ENCODE measurements around the gene PRKCE. TPM values are rescaled to one million over a fixed set of nuclear protein-coding genes. Genes with fewer than 3 reads are reported as not detected.

The PRKCE gene
- total and polyA plus RNA-seq, 2 experiments from 2014 or later: 0.94 to 1.2 TPM

DNA sequence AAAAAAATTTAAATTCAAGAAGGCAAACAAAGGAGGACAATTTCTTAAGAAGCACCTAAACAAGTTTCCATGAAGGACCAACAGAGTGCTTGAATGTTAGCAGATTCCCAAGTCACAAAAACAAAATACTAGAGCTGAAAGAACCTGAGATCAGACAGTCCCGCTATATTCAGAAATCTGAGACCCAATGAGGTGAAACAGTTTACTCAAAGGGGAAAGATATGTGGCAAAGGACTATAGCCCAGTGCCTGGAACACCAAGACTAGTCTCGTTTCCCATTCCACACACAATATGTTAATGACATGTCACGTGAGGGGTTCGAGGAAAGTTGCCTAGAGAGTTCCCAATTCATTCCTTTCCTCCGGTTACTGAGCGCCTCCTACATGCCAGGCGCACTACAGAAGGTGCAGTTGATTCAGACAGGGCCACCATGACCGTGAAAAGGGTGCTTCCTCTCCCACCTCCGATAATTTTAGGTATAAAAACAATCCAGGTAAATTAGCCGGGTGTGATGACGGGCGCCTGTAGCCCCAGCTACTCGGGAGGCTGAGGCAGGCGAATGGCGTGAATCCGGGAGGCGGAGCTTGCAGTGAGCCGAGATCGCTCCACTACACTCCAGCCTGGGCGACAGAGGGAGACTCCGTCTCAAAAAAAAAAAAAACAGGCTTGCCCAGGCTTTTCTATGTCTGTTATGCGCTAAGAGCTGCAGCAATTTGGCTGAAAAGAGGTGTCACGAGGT lies 41.0 kb upstream of the PRKCE start (continued):
- TF ChIP-seq ZNF114 (CRISPR knock-in tag; IDR thresholded peaks at IDR 0.05) (no peak), CTCF (conservative IDR thresholded peaks at IDR 0.05; ENCODE audit: low read depth in 2 of 2) (peak; percentile 40 to 59), JUNB (IDR thresholded peaks at IDR 0.05; ENCODE audit: unreplicated experiment) (no peak), EZH2phosphoT487 (IDR thresholded peaks at IDR 0.05; ENCODE audit: unreplicated experiment) (no peak), EZH2 (IDR thresholded peaks at IDR 0.05; ENCODE audit: low read depth, unreplicated experiment) (no peak)

DNA sequence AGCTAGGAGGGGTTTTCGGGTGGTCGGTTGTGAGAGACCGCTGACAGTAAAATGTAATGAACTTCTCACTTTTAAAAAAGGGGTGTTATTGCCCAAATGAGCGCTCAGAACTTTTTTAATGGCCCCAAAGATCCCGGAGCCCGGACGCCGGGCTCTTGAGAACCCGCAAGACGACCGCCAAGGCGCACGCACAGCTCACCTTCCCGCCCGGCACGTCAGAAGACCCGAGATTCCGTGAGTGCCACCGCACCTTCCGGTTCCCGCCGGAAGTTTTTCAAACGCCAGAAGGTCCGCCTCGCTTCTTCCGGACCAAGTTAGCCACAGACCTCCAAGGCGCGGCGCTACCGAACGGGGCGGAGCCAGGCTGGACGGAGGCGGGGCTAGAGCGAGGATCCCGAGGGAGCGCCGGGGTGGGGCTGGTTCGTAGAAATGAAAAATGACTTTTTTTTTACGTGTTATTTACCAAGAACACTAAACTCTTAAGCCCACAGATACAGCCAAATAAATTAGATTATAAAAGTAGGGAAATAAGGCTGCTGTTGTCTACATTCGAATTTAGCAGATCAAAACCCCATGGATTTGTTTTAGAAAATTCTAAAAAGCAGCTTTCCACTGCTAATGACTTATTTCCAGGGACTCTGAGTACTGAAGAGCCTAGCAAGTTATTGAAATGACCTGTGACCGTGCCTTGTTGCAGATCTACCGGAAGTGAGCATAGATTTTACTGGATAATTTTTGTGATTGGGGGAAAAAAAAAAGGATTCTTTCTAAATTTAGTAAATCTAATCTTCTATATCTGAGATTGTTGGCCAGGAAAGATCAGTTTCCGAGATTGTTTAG lies 40.2 kb upstream of the PRKCE start, which contains the start of gene SRBD1:
SRBD1 (minus strand) TSS at position 248 of the 840 bp plus-strand sequence. CDS start 5,826 bp downstream, outside the sequence.
- TF ChIP-seq CREB1 (CRISPR knock-in tag; IDR thresholded peaks at IDR 0.05; ENCODE audit: low read depth) (peak; percentile 47), STAT1 (IDR thresholded peaks at IDR 0.05; ENCODE audit: unreplicated experiment) (no peak), ZNF114 (CRISPR knock-in tag; IDR thresholded peaks at IDR 0.05) (no peak), POLR2AphosphoS5 (IDR thresholded peaks at IDR 0.05; ENCODE audit: low read depth) (peak; percentile 77), ZNF331 (CRISPR knock-in tag; IDR thresholded peaks at IDR 0.05; ENCODE audit: low read depth) (no peak)
- TF ChIP-seq, protein P1, sequence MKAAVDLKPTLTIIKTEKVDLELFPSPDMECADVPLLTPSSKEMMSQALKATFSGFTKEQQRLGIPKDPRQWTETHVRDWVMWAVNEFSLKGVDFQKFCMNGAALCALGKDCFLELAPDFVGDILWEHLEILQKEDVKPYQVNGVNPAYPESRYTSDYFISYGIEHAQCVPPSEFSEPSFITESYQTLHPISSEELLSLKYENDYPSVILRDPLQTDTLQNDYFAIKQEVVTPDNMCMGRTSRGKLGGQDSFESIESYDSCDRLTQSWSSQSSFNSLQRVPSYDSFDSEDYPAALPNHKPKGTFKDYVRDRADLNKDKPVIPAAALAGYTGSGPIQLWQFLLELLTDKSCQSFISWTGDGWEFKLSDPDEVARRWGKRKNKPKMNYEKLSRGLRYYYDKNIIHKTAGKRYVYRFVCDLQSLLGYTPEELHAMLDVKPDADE (IDR thresholded peaks at IDR 0.05): peak; percentile 52; the same call in 1 of the 2 replicates
- Histone ChIP-seq H3K79me2 (replicated peaks; ENCODE audit: insufficient read depth) (peaks cover 37% of the 10 kb centered on the region), H3K27ac (ENCODE audit: low read depth) (peak within 1 kb of the TSS; percentile 94)

More for the DNA sequence above, 40.2 kb upstream of the PRKCE start, which contains the start of gene SRBD1:
- no peaks in the 10 kb centered on the region for H3K36me3 Mint-ChIP-seq (ENCODE audit: low read depth)
- Histone ChIP-seq H3K9me2 (ENCODE audit: insufficient read depth) (no peaks in the 10 kb centered on the region), H2AFZ (peak within 1 kb of the TSS; percentile 93), H3F3A (replicated peaks; ENCODE audit: low read depth) (no peaks in the 10 kb centered on the region), H3K27me3 (ENCODE audit: insufficient read depth) (no peaks in the 10 kb centered on the region), H3K4me1 (ENCODE audit: insufficient read depth) (no peaks in the 10 kb centered on the region), H3K4me2 (peak within 1 kb of the TSS; percentile 76), H3K36me3 (ENCODE audit: insufficient read depth) (no peaks in the 10 kb centered on the region), H4K20me1 (replicated peaks; ENCODE audit: insufficient read depth) (no peaks in the 10 kb centered on the region), H3K4me3 (peak within 1 kb of the TSS; percentile 69)
- H3K27ac Mint-ChIP-seq: peak within 1 kb of the TSS; percentile 99
- ATAC-seq: peak; percentile 96
- no peaks in the 10 kb centered on the region for H3K9me3 Mint-ChIP-seq
- H3K4me1 Mint-ChIP-seq: peaks cover 40% of the 10 kb centered on the region
- peaks cover 9% of the 10 kb centered on the region for H3K27me3 Mint-ChIP-seq (ENCODE audit: insufficient read depth, low read depth, poor library complexity)
- peak; percentile 98 for DNase-seq (ENCODE audit: low spot score)
- peak within 1 kb of the TSS; percentile 99 for H3K4me3 Mint-ChIP-seq
